ENCODE results near the gene CEMP1. TPM values are rescaled to one million over a fixed set of nuclear protein-coding genes. Genes with fewer than 3 reads are reported as not detected.

CEMP1 gene
- total RNA-seq, 1 experiment from 2014 or later, result not detected

DNA sequence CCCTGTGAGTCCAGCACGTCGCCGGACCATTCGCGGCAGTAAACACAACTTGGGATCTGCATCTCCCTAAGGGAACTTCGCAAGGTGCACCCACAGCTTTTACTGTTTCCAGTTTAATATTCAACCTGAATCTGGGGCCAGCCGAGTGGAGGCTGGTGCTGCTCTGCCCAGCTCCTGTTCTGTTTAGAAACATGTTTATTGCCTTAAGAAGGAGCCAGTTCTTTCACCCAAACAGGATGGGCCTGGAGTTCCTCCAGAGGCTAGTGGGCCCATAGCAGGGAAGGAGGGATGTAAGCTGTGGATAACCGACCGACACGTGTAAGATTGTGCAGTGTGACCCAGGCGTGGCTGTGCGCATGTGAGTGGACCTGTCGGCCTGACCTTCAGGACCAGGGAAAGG is 38.9 kb downstream of the CEMP1 start:
- H3K27me3 Mint-ChIP-seq (ENCODE audit: low read depth), result no peaks in the 10 kb centered on the region
- no peaks in the 10 kb centered on the region for H3K9me3 ChIP-seq (ENCODE audit: control insufficient read depth, low read depth, low read length)
- WGBS (ENCODE audit: extremely low coverage, insufficient read length, low lambda C conversion rate), result no CpG with 5 or more reads among the region's 13 CpGs
- H3K4me1 ChIP-seq (ENCODE audit: insufficient read depth, low read length), result no peaks in the 10 kb centered on the region
- H4K5ac ChIP-seq (ENCODE audit: insufficient read length, low read depth, low read length), result no peak overlapping the region
- no peaks in the 10 kb centered on the region for H3K9me3 Mint-ChIP-seq
- no peak for DNase-seq
- no peak overlapping the region for H2BK15ac ChIP-seq (ENCODE audit: low read depth, low read length)
- H3K23ac ChIP-seq (ENCODE audit: insufficient read length, low read depth, low read length), result no peak overlapping the region
- H2BK20ac ChIP-seq (ENCODE audit: low read depth, low read length, poor library complexity, severe bottlenecking), result no peak overlapping the region
- no peaks in the 10 kb centered on the region for H3K27me3 ChIP-seq (ENCODE audit: insufficient read depth, low read length)
- no peak overlapping the region for H3K56ac ChIP-seq (ENCODE audit: insufficient read length, low read depth, low read length)
- no peak overlapping the region for H2AK5ac ChIP-seq (ENCODE audit: insufficient read length, low read length)
- H3K18ac ChIP-seq (ENCODE audit: insufficient read length, low read depth, low read length), result no peak overlapping the region
- H4K8ac ChIP-seq (replicated peaks; ENCODE audit: insufficient read length, low read depth, low read length), result no peak overlapping the region
- H2BK120ac ChIP-seq (ENCODE audit: low read depth, low read length, poor library complexity, severe bottlenecking), result no peak overlapping the region
- H3T11ph ChIP-seq (ENCODE audit: low read length), result no peak overlapping the region
- H3K4me2 ChIP-seq (ENCODE audit: insufficient read depth, insufficient read length, low read length), result no peak overlapping the region
- H3K27ac ChIP-seq (ENCODE audit: insufficient read length, low read depth, low read length), result no peak overlapping the region
- H3K9ac ChIP-seq (ENCODE audit: extremely low read depth, insufficient read length, low read length), result no peak overlapping the region
- peak overlapping the region in 1 of 3 experiments; percentile 39; a peak in 2 of 7 replicates for H3K27ac Mint-ChIP-seq
- no peak overlapping the region for H2AFZ ChIP-seq (ENCODE audit: low read length)
- peaks cover 0 to 10% (median 4%) of the 10 kb centered on the region in 3 experiments; a peak in 2 of 7 replicates for H3K36me3 Mint-ChIP-seq (ENCODE audit: insufficient read depth in 1 of 3, low read depth in 3 of 3)
- H2BK5ac ChIP-seq (ENCODE audit: insufficient read length, low read length), result no peak overlapping the region
- no peak overlapping the region for H4K91ac ChIP-seq (ENCODE audit: insufficient read length, low read depth, low read length)
- H4K20me1 ChIP-seq (ENCODE audit: control insufficient read depth, insufficient read depth, insufficient read length), result no peaks in the 10 kb centered on the region
- no peak overlapping the region for H2BK12ac ChIP-seq (ENCODE audit: insufficient read length, low read depth, low read length)
- H3K79me2 ChIP-seq (ENCODE audit: insufficient read depth, low read length), result no peaks in the 10 kb centered on the region
- TF ChIP-seq, protein P1, sequence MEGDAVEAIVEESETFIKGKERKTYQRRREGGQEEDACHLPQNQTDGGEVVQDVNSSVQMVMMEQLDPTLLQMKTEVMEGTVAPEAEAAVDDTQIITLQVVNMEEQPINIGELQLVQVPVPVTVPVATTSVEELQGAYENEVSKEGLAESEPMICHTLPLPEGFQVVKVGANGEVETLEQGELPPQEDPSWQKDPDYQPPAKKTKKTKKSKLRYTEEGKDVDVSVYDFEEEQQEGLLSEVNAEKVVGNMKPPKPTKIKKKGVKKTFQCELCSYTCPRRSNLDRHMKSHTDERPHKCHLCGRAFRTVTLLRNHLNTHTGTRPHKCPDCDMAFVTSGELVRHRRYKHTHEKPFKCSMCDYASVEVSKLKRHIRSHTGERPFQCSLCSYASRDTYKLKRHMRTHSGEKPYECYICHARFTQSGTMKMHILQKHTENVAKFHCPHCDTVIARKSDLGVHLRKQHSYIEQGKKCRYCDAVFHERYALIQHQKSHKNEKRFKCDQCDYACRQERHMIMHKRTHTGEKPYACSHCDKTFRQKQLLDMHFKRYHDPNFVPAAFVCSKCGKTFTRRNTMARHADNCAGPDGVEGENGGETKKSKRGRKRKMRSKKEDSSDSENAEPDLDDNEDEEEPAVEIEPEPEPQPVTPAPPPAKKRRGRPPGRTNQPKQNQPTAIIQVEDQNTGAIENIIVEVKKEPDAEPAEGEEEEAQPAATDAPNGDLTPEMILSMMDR (conservative IDR thresholded peaks at IDR 0.05), result no peak
- H3K79me1 ChIP-seq (ENCODE audit: insufficient read depth, low read depth, low read length, poor library complexity, severe bottlenecking), result no peaks in the 10 kb centered on the region
- H3K23me2 ChIP-seq (ENCODE audit: insufficient read length, low read depth, low read length, poor library complexity, severe bottlenecking), result no peaks in the 10 kb centered on the region
- no peak overlapping the region for H3K14ac ChIP-seq (ENCODE audit: insufficient read depth, low read length)
- no peak overlapping the region for H3K4ac ChIP-seq (ENCODE audit: low read depth, low read length)
- peaks cover 2 to 3% of the 10 kb centered on the region in 2 experiments for H3K4me1 Mint-ChIP-seq
- H3K4me3 Mint-ChIP-seq, result no peak overlapping the region
